ENCODE results near the gene AKAP12. TPM values are rescaled to one million over a fixed set of nuclear protein-coding genes. Genes with fewer than 3 reads are reported as not detected.

The AKAP12 gene
- total RNA-seq, 1 experiment from 2014 or later: 5.7 TPM

- Histone ChIP-seq H3K9me3 (no peaks in the 10 kb centered on the region), H3K27me3 (no peaks in the 10 kb centered on the region), H3K4me3 (no peak overlapping the region), H3K36me3 (no peaks in the 10 kb centered on the region)
- DNase-seq: no peak
Observed at GRCh38 chr6:151260205-151260604, 20.4 kb downstream of the AKAP12 start.

- Histone ChIP-seq H3K27me3 (no peaks in the 10 kb centered on the region), H3K4me3 (no peak overlapping the region), H3K36me3 (no peaks in the 10 kb centered on the region), H3K9me3 (no peaks in the 10 kb centered on the region)
- DNase-seq: no peak
Observed at GRCh38 chr6:151263035-151263434, 23.3 kb downstream of the AKAP12 start.

DNA sequence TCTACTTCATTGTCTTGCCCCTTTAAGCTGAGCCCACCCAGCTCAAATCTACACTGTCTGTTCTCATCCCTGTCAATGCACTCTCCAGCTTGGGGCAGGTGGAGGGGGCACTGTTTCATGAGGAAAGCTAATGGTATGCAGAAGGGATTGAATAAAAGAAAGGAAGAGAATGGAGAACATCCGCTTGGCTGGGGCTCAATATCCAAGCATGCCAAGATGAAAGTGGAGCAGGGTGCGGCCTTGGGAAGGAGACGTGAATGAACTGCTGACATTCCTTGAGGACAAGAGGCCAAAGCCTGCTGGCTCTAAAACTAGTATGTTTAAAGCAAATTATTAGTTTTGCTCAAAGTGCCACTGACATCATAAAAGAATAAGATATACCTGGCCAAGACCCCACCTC, 24.2 kb downstream of the AKAP12 start:
- H3K27me3 ChIP-seq: no peaks in the 10 kb centered on the region
- no peak for DNase-seq

GRCh38 chr6:151265282-151265681, 25.5 kb downstream of the AKAP12 start:
- Histone ChIP-seq H3K36me3 (no peaks in the 10 kb centered on the region), H3K9me3 (no peaks in the 10 kb centered on the region), H3K27me3 (no peaks in the 10 kb centered on the region), H3K4me3 (no peak overlapping the region)
- no peak for DNase-seq

More for the DNA sequence above, 24.2 kb downstream of the AKAP12 start:
- H3K9me3 ChIP-seq: no peaks in the 10 kb centered on the region
- H3K4me3 ChIP-seq: no peak overlapping the region
- H3K36me3 ChIP-seq: no peaks in the 10 kb centered on the region

DNA sequence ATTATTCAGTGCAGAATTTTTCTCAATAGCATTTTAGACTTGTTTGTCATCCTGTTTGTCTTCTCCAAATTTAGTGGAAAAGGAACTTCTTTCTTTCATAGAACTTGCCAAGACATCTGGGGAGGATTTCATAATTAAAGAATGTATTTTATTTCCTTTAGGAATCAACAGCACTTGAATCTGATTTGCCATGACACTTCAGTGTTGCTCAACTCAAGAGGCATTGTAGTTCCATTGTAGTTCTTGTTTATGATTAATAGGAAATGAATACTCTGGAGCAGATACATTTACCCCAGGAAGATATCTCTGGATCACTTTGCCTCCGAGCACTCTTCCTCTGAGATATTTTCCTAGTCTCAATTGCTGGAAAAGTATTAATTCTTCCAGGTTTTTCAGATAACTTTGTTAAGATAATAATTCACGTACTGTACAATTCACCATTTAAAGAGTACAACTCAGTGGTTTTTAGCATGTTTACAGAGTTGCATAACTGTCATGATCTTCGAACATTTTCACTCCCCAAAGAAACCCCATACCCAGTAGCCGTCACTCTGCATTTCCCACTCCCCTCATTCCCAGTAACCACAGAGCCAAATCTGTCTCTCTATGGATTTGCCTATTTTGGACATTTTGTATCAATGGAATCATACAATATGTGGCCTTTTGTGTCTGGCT, 29.7 kb downstream of the AKAP12 start:
- Histone ChIP-seq H3K4me3 (no peak overlapping the region), H3K9me3 (no peaks in the 10 kb centered on the region), H3K27me3 (no peaks in the 10 kb centered on the region), H3K36me3 (no peaks in the 10 kb centered on the region)
- DNase-seq: no peak

DNA sequence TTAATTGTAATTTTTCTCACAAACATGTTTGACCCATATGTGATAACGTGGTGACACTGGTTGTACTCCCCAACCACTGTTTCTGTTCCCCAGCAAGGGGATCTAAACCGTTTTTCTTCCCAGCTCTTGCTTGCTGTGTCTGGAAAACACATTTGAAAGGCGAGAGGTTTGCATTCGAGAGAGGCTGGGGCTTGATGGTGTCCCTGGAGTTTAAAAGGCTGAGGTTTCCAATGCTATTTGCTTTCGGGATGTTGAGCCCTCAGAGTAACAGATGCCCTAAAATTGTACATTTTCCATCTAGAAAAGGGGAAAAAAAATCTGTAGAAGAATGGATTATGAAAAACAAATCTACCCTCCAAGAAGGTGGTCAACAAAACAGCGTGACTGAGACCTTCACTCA, 35.4 kb downstream of the AKAP12 start:
- Histone ChIP-seq H3K27me3 (no peaks in the 10 kb centered on the region), H3K9me3 (no peaks in the 10 kb centered on the region), H3K4me3 (no peak overlapping the region), H3K36me3 (no peaks in the 10 kb centered on the region)
- no peak for DNase-seq

- DNase-seq: no peak
- H3K9me3 ChIP-seq: no peaks in the 10 kb centered on the region
- H3K36me3 ChIP-seq: no peaks in the 10 kb centered on the region
- no peak overlapping the region for H3K4me3 ChIP-seq
- H3K27me3 ChIP-seq: no peaks in the 10 kb centered on the region
Observed at GRCh38 chr6:151275566-151275965, 35.8 kb downstream of the AKAP12 start.

DNA sequence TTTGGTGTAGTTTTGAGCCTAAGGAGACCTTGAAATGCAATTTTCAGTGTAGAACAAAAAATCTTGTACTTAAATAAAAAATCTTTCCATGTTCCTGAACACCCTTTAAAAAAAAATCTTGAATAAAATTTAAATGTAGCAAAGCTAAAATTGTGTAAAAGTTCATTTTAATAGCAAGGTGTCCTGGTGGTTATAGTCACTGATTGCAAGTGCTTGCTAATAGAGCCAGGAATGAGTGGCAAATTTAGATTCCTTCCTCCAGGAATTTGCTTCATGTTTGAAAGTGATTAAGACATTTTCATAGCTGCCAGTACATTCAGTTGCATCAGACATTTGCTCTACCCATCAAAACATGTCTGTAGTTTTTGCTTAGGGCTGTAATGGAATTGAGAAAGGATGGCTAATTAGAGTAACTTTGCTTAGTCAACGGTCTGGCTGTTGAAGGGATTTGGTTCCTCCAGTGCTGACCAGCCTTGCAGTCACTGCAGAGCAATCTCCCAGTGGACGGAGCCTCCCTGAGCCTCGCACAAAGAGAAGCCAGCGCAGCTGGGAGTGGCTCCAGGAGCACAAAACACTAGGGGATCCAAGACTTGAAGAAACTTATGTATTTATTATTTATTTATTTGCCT, 36.5 kb downstream of the AKAP12 start:
- H3K9me3 ChIP-seq: no peaks in the 10 kb centered on the region
- no peaks in the 10 kb centered on the region for H3K36me3 ChIP-seq
- H3K27me3 ChIP-seq: no peaks in the 10 kb centered on the region
- no peak for DNase-seq
- no peak overlapping the region for H3K4me3 ChIP-seq

- H3K36me3 ChIP-seq: no peaks in the 10 kb centered on the region
Observed at GRCh38 chr6:151279891-151280290, 40.1 kb downstream of the AKAP12 start.

DNA sequence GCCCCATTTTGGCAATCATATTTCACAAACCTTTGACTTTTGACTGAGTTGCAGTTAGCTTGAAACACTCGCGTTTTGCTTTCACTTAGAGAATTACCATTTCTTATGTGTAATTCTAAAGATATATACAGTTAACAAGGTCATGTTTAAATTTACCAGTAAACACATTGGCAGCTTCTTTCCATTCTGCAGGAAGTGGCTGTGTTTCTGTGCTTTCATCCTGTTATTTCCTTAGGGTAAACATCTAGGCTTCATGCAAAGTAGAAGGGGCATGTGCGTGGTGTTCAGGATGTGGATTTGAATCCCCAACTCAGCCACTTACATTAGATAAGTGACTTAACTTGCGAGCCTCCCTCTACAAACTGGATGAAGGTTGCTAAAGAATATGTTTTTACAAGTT, 41.1 kb downstream of the AKAP12 start:
- Histone ChIP-seq H3K4me3 (no peak overlapping the region), H3K27me3 (no peaks in the 10 kb centered on the region), H3K9me3 (no peaks in the 10 kb centered on the region), H3K36me3 (no peaks in the 10 kb centered on the region)
- DNase-seq: no peak

More at GRCh38 chr6:151279891-151280290, 40.1 kb downstream of the AKAP12 start:
- Histone ChIP-seq H3K27me3 (no peaks in the 10 kb centered on the region), H3K4me3 (no peak overlapping the region), H3K9me3 (no peaks in the 10 kb centered on the region)
- DNase-seq: no peak

- Histone ChIP-seq H3K36me3 (no peaks in the 10 kb centered on the region), H3K27me3 (no peaks in the 10 kb centered on the region), H3K4me3 (no peak overlapping the region), H3K9me3 (no peaks in the 10 kb centered on the region)
- DNase-seq: no peak
Observed at GRCh38 chr6:151284012-151284411, 44.2 kb downstream of the AKAP12 start.

- Histone ChIP-seq H3K9me3 (no peaks in the 10 kb centered on the region), H3K27me3 (no peaks in the 10 kb centered on the region), H3K36me3 (no peaks in the 10 kb centered on the region), H3K4me3 (no peak overlapping the region)
- DNase-seq: no peak
Observed at GRCh38 chr6:151284548-151285017, 44.8 kb downstream of the AKAP12 start.

DNA sequence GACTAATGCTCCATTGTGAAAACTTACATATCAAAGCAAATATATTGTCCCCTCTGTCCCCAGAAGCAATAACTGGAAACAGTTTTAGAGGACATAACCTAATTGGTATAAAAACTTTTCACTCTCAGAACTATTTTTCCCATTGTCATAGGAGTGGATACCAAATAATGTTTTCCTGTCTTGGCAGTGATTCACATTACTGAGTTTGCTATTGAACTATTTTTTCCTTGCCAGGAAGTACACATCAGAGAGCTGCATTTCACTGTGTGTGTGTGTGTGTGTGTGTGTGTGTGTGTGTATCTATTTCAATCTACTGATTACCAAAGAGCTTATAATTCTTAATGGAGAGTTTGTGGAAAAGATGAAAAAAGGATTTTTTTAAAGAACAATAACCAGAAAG, 45.4 kb downstream of the AKAP12 start:
- no peak for DNase-seq

GRCh38 chr6:151286214-151286613, 46.4 kb downstream of the AKAP12 start:
- Histone ChIP-seq H3K36me3 (no peaks in the 10 kb centered on the region), H3K4me3 (no peak overlapping the region), H3K27me3 (no peaks in the 10 kb centered on the region), H3K9me3 (no peaks in the 10 kb centered on the region)
- no peak for DNase-seq

More for the DNA sequence above, 45.4 kb downstream of the AKAP12 start:
- H3K27me3 ChIP-seq: no peaks in the 10 kb centered on the region
- no peak overlapping the region for H3K4me3 ChIP-seq
- H3K9me3 ChIP-seq: no peaks in the 10 kb centered on the region
- H3K36me3 ChIP-seq: no peaks in the 10 kb centered on the region

- Histone ChIP-seq H3K27me3 (no peaks in the 10 kb centered on the region), H3K4me3 (no peak overlapping the region), H3K9me3 (no peaks in the 10 kb centered on the region), H3K36me3 (no peaks in the 10 kb centered on the region)
- DNase-seq: no peak
Observed at GRCh38 chr6:151288712-151289398, 49.1 kb downstream of the AKAP12 start.

DNA sequence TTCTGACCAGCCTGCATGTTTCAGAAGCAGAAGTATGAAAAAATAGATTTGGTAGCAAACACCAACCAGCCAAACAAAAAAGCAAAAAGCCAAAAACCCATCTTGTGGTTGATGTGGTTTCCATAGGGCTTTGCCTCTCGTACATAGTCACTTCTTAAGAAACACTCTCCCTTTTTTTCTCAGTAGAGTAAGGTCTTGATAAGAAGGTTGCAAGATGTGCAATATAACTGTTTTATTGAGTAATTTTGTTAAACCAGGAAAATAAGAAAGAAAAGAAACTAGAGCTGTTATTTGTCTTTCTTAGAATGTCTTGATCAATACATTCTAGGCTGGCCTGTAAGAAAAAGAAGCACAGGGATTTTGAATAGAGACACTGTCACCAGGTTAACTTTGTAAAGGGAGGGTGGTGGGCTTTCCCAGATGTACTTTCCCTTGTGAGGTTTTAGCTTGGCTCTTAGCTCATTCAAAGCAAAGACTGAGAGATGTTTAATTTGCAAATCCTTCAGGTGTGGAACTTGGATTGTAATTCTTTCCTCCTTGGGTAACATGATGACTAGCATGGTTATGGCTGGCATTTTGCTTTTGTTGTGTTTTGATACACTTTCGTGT, 49.7 kb downstream of the AKAP12 start:
- Histone ChIP-seq H3K27me3 (no peaks in the 10 kb centered on the region), H3K4me3 (no peak overlapping the region), H3K36me3 (no peaks in the 10 kb centered on the region), H3K9me3 (no peaks in the 10 kb centered on the region)
- DNase-seq: no peak
